HG03469 (cell line): ENCODE measurements around the gene APOL6.
"Not testable (repeated sequence)": the region's sequence is repeated elsewhere in the genome, so short reads cannot be mapped to it uniquely, and the experiment has no call there.

Experiments used
- ATAC-seq: cut with Tn5 transposase; IDR thresholded peaks from one replicate; pipeline ENCODE4 v1.9.1; 2021; ENCODE audit warnings: mild to moderate bottlenecking, moderate library complexity, moderate number of reproducible peaks; ENCODE audit not compliant: unreplicated experiment

Gene APOL6

DNA sequence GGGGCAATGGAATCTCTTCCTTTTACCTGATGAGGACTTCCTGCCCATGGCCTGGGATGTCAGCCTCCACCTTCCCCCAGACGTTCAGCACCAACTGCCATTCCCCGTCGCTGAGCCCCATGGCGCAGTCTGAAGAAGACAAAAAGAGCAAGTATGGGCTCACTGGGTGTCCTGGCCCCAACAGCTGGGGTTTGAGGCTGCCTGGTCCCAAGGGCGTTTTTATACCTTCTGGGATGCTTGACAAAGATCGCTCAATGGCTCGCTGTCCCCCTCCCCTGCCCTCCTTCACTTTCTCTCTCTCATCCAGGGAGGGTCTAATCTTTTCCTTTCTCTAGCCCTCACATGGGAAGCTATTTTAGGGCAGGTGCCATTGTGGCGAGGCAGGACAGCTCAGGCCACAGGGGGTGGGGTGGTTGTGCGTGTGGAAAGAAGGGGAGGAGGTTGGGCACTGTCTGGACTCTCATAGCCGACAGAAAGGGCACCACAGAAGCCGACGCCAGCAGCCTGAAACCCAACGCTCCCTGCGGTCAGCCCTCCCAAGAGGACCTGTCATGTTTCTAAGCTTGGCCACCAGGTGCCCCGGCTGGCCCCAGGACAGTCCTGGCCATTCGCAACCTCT, 31.0 kb upstream of the APOL6 start, which contains the start of gene MB:
TSS of gene MB (minus strand) at position 193 of the 619 bp plus-strand sequence. CDS start at position 121, 72 bp downstream.
- ATAC-seq, result no peak

DNA sequence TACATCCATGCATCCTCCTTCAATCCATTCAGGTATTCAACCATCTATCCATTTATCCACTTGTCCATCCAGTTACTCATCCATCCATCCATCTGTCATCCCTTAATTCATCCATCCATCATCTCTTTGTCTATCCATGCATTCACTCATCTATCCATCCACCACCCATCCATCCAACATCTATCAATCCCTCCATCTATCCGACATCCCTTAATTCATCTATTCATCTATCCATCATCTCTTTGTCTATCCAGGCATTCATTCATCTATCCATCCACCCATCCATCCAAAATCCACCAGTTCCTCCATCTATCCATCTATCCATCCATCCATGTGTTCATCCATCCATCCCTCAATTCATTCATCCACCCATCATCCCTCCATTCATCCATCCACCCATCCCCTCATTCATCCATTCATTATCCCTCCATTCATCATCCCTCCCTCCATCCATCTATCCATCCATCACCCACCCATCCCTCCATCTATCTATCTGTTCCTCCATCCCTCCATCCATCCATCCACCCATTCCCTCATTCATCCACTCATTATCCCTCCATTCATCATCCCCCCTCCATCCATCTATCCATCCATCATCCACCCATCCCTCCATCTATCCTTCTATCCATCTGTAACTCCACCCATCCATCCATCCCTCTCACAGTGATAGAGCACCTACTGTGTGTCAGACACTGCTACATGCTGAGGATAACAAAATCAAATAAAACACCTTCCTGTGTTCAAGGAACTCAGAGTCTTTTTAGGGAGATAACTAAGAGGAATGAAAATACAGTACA, 29.6 kb upstream of the APOL6 start:
- ATAC-seq, result no peak

GRCh38 chr22:35619336-35620094, 28.7 kb upstream of the APOL6 start:
- no peak for ATAC-seq

DNA sequence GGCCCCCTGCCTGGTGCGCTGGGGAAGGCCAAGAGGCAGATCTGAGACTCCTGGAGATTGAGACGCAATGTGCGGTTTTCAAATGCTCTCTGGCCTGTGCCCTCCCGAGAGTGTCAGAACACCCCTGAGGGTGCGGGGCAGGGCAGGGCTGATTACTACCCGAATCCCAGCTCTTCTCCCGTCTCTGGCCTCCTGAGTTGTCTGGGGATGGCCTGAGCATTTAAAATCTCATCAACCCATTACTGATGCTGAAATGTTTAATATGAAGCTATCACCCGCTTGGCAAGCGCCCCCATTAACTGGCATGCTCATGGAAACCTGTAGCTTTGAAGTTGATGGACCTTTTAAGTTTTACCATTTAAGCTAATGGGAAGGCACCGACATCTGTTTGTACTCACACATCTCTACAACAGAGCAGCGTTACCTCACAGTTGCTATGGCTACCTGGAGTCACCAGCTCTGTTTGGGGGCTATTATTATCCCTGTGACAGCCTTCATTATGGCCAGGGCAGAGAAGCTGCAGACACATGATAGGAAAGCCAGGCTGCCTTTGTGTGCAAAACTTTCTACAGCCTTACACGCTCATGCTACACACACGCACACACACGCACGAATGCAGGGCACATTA, 27.5 kb upstream of the APOL6 start:
- ATAC-seq, result no peak

GRCh38 chr22:35621451-35621850, 26.8 kb upstream of the APOL6 start:
- ATAC-seq, result no peak

DNA sequence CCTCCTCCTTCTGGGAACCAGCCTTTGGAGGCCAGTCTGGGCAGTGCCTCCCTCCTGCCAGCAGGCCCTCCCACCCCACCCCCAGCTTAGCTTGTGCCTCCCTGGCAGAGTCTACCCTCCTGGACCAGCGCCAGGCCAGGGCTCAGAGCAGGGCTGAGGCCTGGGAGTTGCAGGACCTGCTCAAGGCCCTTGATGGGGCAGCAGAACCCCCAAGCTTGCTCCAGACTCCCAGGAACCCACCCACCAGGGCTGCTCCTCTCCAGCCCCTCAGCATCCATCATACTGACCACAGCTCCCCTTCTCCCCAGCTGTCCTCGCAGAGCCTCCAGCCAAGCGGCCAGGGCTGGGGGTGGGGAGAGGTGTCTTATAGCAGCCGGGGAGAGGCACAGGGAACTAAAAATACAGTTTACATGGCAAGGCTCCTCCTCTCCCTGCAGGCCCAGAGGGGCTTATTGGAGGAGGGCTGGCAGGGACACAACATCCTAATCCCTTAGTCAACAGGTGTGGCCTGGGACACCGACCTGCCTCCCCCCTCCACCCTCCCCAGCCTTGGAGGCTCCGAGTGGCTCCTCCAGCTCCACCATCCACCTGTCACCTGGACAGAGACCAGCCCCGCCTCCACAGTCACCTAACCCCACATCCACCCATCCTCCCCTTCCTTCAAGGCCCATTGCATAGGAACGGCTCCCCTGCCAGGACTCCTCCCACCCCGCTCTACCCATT, 25.9 kb upstream of the APOL6 start:
- ATAC-seq, result no peak

DNA sequence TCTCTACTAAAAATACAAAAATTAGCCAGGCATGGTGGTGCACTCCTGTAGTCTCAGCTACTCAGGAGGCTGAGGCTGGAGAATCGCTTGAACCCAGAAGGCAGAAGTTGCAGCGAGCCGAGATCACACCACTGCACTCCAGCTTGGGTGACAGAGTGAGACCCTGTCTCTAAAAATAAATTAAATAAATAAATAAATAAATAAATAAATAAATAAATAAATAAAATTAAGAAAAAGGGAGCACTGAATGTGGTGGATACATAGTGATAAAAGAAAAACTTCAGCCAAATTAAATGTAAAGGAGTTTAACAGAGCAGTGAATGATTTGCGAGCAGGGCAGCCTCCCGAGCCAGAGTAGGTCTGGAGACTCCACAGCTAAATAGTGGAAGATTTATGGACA, 24.4 kb upstream of the APOL6 start:
- ATAC-seq, result not testable (repeated sequence)

GRCh38 chr22:35624547-35624946, 23.7 kb upstream of the APOL6 start:
- no peak for ATAC-seq

- ATAC-seq, result no peak
These were observed 22.3 kb upstream of the APOL6 start for GRCh38 chr22:35625763-35626432.

GRCh38 chr22:35627267-35628041, 20.8 kb upstream of the APOL6 start:
- no peak for ATAC-seq

DNA sequence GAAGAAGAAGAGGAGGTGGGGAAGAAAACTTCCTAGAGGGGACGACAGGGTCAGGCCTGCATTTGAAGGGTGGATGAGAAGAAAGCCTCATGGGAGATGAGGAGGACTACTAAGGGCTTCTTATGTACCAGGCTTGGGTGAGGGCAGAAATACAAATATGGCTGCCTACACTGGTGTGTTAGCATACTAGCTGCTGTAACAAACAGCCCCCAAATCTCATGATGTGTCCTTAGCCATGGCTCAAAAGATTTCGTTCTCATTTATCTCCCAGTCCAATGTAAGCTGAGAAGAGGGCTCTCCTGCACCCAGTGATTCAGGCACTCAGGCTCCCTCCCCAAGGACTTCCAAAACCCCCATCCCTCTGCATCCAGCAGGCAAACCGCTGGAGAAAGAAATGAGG, 19.5 kb upstream of the APOL6 start:
- no peak for ATAC-seq

- no peak for ATAC-seq
These were observed 18.6 kb upstream of the APOL6 start for GRCh38 chr22:35629406-35630216.

DNA sequence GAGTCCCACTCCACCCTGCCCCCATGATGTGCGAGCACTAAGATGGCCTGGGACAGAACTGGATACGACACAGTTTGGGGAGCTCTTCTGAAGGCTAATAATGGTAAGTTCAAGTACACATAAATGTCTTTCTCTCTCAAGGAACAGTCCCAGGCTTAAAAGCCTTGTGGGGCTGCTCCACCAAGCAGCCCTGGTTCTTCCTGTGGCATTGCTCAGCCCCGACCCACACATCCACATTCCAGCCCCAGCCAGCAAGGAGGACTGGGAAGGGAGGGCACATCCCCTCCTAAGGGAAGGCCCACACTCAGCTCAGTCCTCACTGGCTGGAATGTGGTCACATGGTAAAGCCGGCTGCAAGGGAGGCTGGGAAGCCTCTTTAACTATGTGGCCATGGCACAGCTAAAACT, 17.9 kb upstream of the APOL6 start:
- ATAC-seq, result no peak

DNA sequence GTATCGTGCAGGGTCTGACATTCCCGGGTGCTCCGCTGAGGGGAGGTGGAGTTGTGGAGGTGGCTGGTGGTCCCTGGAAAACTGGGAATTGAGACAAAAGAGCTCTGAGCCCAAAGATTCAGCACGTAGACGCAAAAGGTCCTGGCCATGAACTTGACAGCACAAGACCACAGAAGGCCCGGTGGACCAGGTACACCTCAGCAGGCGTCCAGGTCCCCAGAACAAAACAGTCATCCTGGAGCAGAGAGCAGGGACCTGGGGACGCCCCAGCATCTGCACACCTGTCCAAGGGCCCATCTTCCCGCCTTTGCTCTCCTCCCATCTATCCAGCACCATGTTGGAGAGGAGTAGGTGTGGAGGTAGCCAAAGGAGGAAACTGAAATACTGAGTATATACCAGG, 17.4 kb upstream of the APOL6 start:
- no peak for ATAC-seq

- no peak for ATAC-seq
These were observed 16.6 kb upstream of the APOL6 start for GRCh38 chr22:35631597-35631996.

DNA sequence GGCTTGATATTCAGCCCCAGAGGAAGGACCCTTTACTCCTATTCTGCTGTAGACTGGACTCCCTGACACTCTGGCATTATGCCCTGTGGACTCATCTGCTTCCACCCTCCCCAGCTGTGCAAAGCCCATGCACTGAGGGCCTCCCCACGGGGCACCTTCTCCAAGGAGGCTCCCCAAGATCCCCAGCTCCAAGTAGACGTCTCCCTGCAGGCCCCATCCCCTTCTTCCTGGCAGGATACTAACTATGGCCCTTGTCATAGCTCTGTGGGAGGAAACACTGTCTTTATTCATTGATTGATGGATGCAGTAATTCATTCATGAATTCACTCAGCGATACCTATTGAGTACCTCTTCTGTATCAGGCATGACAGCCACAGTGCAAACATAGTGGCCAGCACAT, 15.3 kb upstream of the APOL6 start:
- no peak for ATAC-seq

DNA sequence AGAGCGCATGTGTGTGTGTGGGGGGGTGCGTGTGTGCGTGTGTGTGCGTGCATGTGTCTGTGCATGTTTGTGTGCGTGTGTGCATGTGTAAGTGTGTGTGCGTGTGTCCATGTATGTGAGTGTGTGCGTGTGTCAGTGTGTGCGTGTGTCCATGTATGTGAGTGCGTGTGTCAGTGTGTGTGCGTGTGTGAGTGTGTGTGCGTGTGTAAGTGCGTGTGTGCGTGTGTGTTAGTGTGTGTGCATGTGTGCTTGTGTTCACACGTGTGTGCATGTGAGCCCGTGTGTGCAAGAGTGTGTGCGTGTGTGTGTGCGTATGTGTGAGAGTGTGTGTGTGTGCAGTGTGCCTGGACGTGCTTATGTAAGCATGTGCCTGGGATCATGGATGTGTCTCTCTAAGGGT, 14.7 kb upstream of the APOL6 start:
- ATAC-seq, result no peak

DNA sequence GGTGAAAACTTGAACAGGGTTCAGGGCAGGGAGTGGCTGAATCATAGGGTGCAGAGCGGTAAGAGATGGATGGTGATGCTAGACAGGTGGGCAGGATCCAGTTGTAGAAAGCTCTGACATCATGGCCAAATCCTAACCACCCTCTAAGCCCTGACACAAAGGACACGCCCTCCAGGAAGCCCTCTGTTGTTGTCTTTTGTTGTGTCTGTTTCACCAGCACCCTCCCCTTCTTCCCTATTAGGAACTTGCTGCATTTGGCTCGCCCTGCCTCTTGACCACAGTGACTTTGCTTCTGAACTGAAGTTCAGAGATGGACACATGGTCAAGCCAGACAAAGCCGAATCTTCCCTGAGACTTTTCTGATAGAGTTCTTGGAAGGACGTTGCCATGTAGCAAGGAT, 14.2 kb upstream of the APOL6 start:
- no peak for ATAC-seq
